Measurements from ENCODE around the gene CSRNP3. TPM values are rescaled to one million over a fixed set of nuclear protein-coding genes. Genes with fewer than 3 reads are reported as not detected.

CSRNP3 gene
- total and polyA plus RNA-seq, 4 donors: 0.20 to 5.4 (median 2.1) TPM

DNA sequence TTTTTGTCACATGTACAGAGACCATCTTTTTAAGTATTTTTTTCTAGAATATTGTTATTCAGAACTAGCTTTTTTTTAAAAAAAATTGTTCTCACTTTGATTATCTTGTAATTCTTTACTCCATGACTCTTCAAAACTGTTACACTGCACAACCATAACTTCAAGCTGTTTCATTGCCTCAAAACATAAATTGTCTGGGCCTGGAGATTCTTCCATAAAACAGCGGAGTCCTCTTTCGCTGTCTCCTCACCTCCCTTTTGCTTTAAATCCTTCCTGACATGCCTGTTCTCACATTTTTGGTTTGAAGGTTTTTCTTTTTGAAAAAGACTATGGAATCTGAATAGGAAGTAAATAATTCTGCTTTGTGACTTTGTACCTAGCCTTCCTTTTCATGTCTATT lies 197.9 kb downstream of the CSRNP3 start:
- ATAC-seq (ENCODE audit: low FRiP score): no peak
- no peaks in the 10 kb centered on the region for H3K27me3 ChIP-seq (ENCODE audit: control insufficient read depth in 1 of 2, insufficient read depth in 2 of 2, low read length in 1 of 2)
- no peak overlapping the region for H3K4me3 ChIP-seq (ENCODE audit: low read length in 2 of 2)
- H3K27ac ChIP-seq (ENCODE audit: low read depth in 1 of 2, low read length in 2 of 2): no peak overlapping the region
- intact Hi-C loops (cut with DNase I): no loop called here
- H3K4me1 ChIP-seq (ENCODE audit: control insufficient read depth in 1 of 2, insufficient read depth in 2 of 2, low read length in 2 of 2): no peaks in the 10 kb centered on the region
- no peaks in the 10 kb centered on the region for H3K36me3 ChIP-seq (ENCODE audit: control insufficient read depth in 1 of 2, insufficient read depth in 2 of 2, low read length in 1 of 2)
- no peaks in the 10 kb centered on the region for H3K9me3 ChIP-seq (ENCODE audit: control insufficient read depth, low read length)
- no peak for DNase-seq
- 49 to 50% methylated on average over 2 of the region's 2 CpGs for WGBS, 2 donors

DNA sequence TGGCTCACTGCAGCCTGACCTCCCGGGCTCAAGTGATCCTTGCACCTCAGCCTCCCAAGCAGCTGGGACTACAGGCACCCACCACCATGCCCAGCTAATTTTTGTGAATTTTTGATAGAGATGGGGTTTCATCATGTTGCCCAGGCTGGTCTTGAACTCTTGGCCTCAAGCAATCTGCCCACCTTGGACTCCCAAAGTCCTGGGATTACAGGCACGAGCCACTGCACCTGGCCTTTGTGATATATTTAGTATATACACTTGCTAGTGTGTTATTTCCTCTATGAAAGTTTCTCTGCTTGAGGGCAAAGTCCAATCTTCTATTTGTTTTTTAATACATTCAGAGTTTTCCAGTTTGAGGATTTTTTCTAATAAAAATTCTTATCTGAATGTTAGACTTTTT lies 205.3 kb downstream of the CSRNP3 start:
- H3K4me3 ChIP-seq (ENCODE audit: low read length in 2 of 2): no peak overlapping the region
- no peaks in the 10 kb centered on the region for H3K4me1 ChIP-seq (ENCODE audit: control insufficient read depth in 1 of 2, insufficient read depth in 2 of 2, low read length in 2 of 2)
- no peaks in the 10 kb centered on the region for H3K9me3 ChIP-seq (ENCODE audit: control insufficient read depth, low read length)
- intact Hi-C loops (cut with DNase I): no loop called here
- no peak overlapping the region for H3K27ac ChIP-seq (ENCODE audit: low read depth in 1 of 2, low read length in 2 of 2)
- 89 to 90% methylated on average over 2 of the region's 2 CpGs for WGBS, 2 donors
- no peaks in the 10 kb centered on the region for H3K27me3 ChIP-seq (ENCODE audit: control insufficient read depth in 1 of 2, insufficient read depth in 2 of 2, low read length in 1 of 2)
- H3K36me3 ChIP-seq (ENCODE audit: control insufficient read depth in 1 of 2, insufficient read depth in 2 of 2, low read length in 1 of 2): no peaks in the 10 kb centered on the region
- ATAC-seq (ENCODE audit: low FRiP score) (no peak), DNase-seq (no peak)

DNA sequence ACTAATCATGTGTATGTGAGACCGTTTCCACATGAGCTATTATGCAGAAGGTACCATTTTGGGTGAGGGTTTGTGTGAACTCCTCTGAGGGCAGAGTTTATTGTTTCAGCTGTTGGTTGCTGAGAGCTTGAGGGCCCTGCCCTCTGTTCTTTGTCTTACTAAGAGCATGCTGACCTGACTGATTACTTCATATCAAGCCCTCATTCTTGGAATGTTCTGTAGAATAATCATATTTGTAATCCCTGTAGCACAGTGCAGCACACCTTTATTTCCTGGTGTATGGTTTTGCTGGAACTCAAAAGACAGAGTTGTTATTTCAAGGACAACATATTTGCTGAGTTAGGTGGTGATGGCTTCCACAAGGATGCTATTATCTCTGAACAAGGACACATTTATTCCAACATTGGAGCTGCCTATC lies 206.1 kb downstream of the CSRNP3 start:
- no peaks in the 10 kb centered on the region for H3K9me3 ChIP-seq (ENCODE audit: control insufficient read depth, low read length)
- ATAC-seq (ENCODE audit: low FRiP score) (no peak), DNase-seq (no peak)
- no peaks in the 10 kb centered on the region for H3K4me1 ChIP-seq (ENCODE audit: control insufficient read depth in 1 of 2, insufficient read depth in 2 of 2, low read length in 2 of 2)
- H3K4me3 ChIP-seq (ENCODE audit: low read length in 2 of 2): no peak overlapping the region
- no peaks in the 10 kb centered on the region for H3K27me3 ChIP-seq (ENCODE audit: control insufficient read depth in 1 of 2, insufficient read depth in 2 of 2, low read length in 1 of 2)
- no peak overlapping the region for H3K27ac ChIP-seq (ENCODE audit: low read depth in 1 of 2, low read length in 2 of 2)
- H3K36me3 ChIP-seq (ENCODE audit: control insufficient read depth in 1 of 2, insufficient read depth in 2 of 2, low read length in 1 of 2): no peaks in the 10 kb centered on the region
- WGBS, 2 donors: 11 to 14% methylated on average over 1 of the region's 1 CpG
- intact Hi-C loops (cut with DNase I): no loop called here

DNA sequence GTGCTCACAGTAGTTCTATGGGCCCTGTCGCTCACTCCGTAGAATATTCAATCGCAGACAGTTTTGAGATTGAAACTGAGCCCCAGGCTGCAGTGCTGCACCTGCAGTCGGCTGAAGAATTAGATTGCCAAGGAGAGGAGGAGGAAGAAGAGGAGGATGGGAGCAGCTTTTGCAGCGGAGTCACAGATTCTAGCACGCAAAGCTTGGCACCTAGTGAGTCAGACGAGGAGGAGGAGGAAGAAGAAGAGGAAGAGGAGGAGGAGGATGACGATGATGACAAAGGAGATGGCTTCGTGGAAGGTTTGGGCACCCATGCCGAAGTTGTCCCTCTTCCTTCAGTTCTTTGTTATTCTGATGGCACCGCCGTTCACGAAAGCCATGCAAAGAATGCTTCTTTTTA lies 209.4 kb downstream of the CSRNP3 start:
- ATAC-seq (ENCODE audit: low FRiP score): no peak
- no peak for DNase-seq
- H3K4me3 ChIP-seq (ENCODE audit: low read length in 2 of 2): no peak overlapping the region
- no peaks in the 10 kb centered on the region for H3K9me3 ChIP-seq (ENCODE audit: control insufficient read depth, low read length)
- 85 to 86% methylated on average over 13 of the region's 13 CpGs for WGBS, 2 donors
- H3K36me3 ChIP-seq (ENCODE audit: control insufficient read depth in 1 of 2, insufficient read depth in 2 of 2, low read length in 1 of 2): no peaks in the 10 kb centered on the region
- H3K27ac ChIP-seq (ENCODE audit: low read depth in 1 of 2, low read length in 2 of 2): no peak overlapping the region
- no peaks in the 10 kb centered on the region for H3K27me3 ChIP-seq (ENCODE audit: control insufficient read depth in 1 of 2, insufficient read depth in 2 of 2, low read length in 1 of 2)
- intact Hi-C loops (cut with DNase I): no loop called here
- peaks cover 0 to 1% of the 10 kb centered on the region in 2 donors for H3K4me1 ChIP-seq (ENCODE audit: control insufficient read depth in 1 of 2, insufficient read depth in 2 of 2, low read length in 2 of 2)

DNA sequence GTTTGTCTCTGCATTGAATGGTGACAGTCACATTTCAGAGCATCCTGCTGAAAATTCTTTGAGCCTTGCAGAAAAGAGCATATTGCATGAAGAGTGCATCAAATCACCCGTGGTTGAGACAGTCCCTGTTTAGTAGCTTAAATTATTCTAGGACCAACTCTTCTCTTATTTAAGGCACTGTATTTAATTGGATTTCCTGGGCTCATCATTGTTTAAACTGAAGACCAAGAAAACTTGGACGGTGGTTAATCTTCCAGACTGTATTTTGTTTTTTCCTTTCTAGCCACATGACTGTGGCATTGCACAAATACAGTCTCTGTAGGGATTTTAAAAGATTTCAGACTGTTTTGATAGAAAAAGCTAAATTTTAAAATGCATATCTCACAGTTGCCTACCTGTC lies 210.1 kb downstream of the CSRNP3 start:
- no peak for ATAC-seq (ENCODE audit: low FRiP score)
- Histone ChIP-seq H3K27ac (ENCODE audit: low read depth in 1 of 2, low read length in 2 of 2) (no peak overlapping the region), H3K9me3 (ENCODE audit: control insufficient read depth, low read length) (no peaks in the 10 kb centered on the region), H3K36me3 (ENCODE audit: control insufficient read depth in 1 of 2, insufficient read depth in 2 of 2, low read length in 1 of 2) (no peaks in the 10 kb centered on the region), H3K4me3 (ENCODE audit: low read length in 2 of 2) (no peak overlapping the region), H3K27me3 (ENCODE audit: control insufficient read depth in 1 of 2, insufficient read depth in 2 of 2, low read length in 1 of 2) (no peaks in the 10 kb centered on the region), H3K4me1 (ENCODE audit: control insufficient read depth in 1 of 2, insufficient read depth in 2 of 2, low read length in 2 of 2) (peaks cover 1 to 4% of the 10 kb centered on the region in 2 donors)
- no peak for DNase-seq
- intact Hi-C loops (cut with DNase I): loop anchor here in 1 of 2 donors (5.0 kb wide), 1 partner anchor 97 kb away; no protein-coding TSS in a partner anchor
- WGBS, 2 donors: 45 to 48% methylated on average over 2 of the region's 2 CpGs

DNA sequence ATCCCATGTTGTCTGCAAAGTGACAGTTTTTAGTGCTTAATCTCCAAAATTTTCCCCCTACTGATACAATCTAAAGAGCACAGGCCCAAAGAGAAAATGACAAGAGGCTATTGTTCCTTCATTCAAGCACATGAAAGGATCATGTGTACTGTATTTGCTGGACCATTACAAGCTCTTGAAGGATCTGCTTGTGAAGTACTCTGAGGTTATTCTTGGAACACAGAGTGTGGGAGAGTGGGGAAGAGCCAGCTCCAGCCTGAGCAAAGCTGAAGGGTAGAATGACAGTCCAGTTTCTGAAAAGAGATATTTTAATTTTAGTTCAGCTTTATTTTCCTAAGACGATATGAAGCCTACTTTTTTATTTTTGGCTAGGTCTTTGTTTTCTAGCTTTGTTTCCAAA lies 212.3 kb downstream of the CSRNP3 start:
- H3K4me3 ChIP-seq (ENCODE audit: low read length in 2 of 2): no peak overlapping the region
- peak; percentile 86 for ATAC-seq (ENCODE audit: low FRiP score)
- intact Hi-C loops (cut with DNase I): loop anchor here in 1 of 2 donors (5.0 kb wide), 1 partner anchor 100 kb away; no protein-coding TSS in a partner anchor
- no peaks in the 10 kb centered on the region for H3K27me3 ChIP-seq (ENCODE audit: control insufficient read depth in 1 of 2, insufficient read depth in 2 of 2, low read length in 1 of 2)
- H3K9me3 ChIP-seq (ENCODE audit: control insufficient read depth, low read length): no peaks in the 10 kb centered on the region
- no peak for DNase-seq
- H3K36me3 ChIP-seq (ENCODE audit: control insufficient read depth in 1 of 2, insufficient read depth in 2 of 2, low read length in 1 of 2): no peaks in the 10 kb centered on the region
- H3K27ac ChIP-seq (ENCODE audit: low read depth in 1 of 2, low read length in 2 of 2): peak overlapping the region in 1 of 2 donors; percentile 82
- 0 to 7% methylated on average over 1 of the region's 1 CpG for WGBS, 2 donors
- peaks cover 4% of the 10 kb centered on the region in 2 donors for H3K4me1 ChIP-seq (ENCODE audit: control insufficient read depth in 1 of 2, insufficient read depth in 2 of 2, low read length in 2 of 2)

DNA sequence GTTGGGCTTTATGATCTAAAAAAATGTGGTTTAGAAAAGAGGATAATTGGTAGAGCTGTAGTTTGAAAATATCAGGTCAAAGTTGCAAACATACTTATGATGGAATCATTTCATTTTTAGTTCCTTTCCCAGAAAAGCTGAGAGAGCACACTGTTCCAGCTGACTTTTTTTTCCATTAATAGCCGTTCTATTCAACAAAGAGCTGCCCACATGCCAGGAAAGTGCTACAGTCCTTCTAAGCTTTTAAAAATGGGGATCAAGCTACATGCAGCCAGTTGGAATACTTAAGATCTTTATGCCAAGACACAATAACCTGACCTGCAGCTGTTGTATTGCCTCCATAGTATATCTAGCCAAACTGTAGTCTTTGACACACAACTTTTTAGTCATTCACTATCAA lies 213.0 kb downstream of the CSRNP3 start:
- Histone ChIP-seq H3K36me3 (ENCODE audit: control insufficient read depth in 1 of 2, insufficient read depth in 2 of 2, low read length in 1 of 2) (no peaks in the 10 kb centered on the region), H3K27ac (ENCODE audit: low read depth in 1 of 2, low read length in 2 of 2) (peak overlapping the region in 1 of 2 donors; percentile 82), H3K4me3 (ENCODE audit: low read length in 2 of 2) (no peak overlapping the region), H3K9me3 (ENCODE audit: control insufficient read depth, low read length) (no peaks in the 10 kb centered on the region), H3K4me1 (ENCODE audit: control insufficient read depth in 1 of 2, insufficient read depth in 2 of 2, low read length in 2 of 2) (peaks cover 4% of the 10 kb centered on the region in 2 donors), H3K27me3 (ENCODE audit: control insufficient read depth in 1 of 2, insufficient read depth in 2 of 2, low read length in 1 of 2) (no peaks in the 10 kb centered on the region)
- ATAC-seq (ENCODE audit: low FRiP score) (peak; percentile 86), DNase-seq (no peak)
- intact Hi-C loops (cut with DNase I): loop anchor here in 1 of 2 donors (5.0 kb wide), 1 partner anchor 100 kb away; no protein-coding TSS in a partner anchor
- WGBS, 2 donors: 0 to 7% methylated on average over 1 of the region's 1 CpG

DNA sequence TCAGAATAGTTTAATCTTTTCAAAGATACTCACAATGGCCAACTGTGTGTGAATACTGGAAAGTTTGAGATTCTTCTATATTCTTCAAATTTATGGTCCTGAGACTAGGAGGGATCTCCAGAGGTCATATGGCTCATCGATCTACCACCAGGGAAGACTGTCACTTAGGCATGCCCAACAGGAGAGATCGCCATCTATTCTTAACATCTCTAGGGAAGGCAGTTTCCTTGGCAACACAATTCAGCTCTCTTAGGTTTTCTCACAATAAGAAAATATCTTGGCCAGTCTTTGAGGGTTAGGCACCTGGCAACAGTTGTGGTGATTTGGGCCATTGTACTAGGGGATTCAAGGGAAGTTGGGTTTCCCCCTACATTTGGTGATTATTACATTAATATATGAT lies 217.3 kb downstream of the CSRNP3 start:
- intact Hi-C loops (cut with DNase I): no loop called here
- 50 to 64% methylated on average over 2 of the region's 2 CpGs for WGBS, 2 donors
- H3K4me1 ChIP-seq (ENCODE audit: control insufficient read depth in 1 of 2, insufficient read depth in 2 of 2, low read length in 2 of 2): peaks cover 4% of the 10 kb centered on the region in 2 donors

DNA sequence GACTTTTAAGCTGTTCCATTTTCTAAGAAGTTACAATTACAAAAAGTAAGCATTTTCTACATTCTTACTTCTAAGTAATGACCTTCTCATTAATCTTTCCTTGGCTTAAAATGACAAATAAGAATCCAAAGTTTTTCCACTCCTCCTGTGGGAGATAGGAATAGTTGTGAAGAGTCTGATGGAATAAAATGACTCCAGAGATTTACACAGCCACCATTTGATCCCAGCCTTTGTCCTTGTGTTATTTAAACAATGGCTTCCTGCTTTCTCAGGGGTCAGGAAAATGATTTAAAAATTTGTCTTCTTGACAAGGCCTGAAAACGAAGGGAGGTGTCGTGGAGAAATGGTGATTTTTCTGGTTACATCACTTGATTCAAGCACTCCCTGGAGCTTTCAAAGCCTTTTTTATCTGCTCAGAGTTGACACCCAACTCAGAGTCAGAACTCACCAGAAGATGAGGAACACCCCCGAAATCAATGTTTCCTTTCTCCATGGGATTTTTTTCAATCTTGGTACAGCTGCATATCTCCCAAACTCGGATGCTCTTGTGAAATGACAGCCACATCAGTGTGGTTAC lies 218.0 kb downstream of the CSRNP3 start:
- DNase-seq: no peak
- Histone ChIP-seq H3K36me3 (ENCODE audit: control insufficient read depth in 1 of 2, insufficient read depth in 2 of 2, low read length in 1 of 2) (no peaks in the 10 kb centered on the region), H3K9me3 (ENCODE audit: control insufficient read depth, low read length) (no peaks in the 10 kb centered on the region), H3K27me3 (ENCODE audit: control insufficient read depth in 1 of 2, insufficient read depth in 2 of 2, low read length in 1 of 2) (no peaks in the 10 kb centered on the region), H3K27ac (ENCODE audit: low read depth in 1 of 2, low read length in 2 of 2) (no peak overlapping the region), H3K4me1 (ENCODE audit: control insufficient read depth in 1 of 2, insufficient read depth in 2 of 2, low read length in 2 of 2) (peaks cover 4% of the 10 kb centered on the region in 2 donors), H3K4me3 (ENCODE audit: low read length in 2 of 2) (no peak overlapping the region)
- ATAC-seq (ENCODE audit: low FRiP score): no peak
- intact Hi-C loops (cut with DNase I): no loop called here
- 70 to 71% methylated on average over 4 of the region's 4 CpGs for WGBS, 2 donors

More for the DNA sequence above, 217.3 kb downstream of the CSRNP3 start:
- DNase-seq: no peak
- ATAC-seq (ENCODE audit: low FRiP score): no peak
- Histone ChIP-seq H3K9me3 (ENCODE audit: control insufficient read depth, low read length) (no peaks in the 10 kb centered on the region), H3K36me3 (ENCODE audit: control insufficient read depth in 1 of 2, insufficient read depth in 2 of 2, low read length in 1 of 2) (no peaks in the 10 kb centered on the region), H3K27ac (ENCODE audit: low read depth in 1 of 2, low read length in 2 of 2) (no peak overlapping the region), H3K4me3 (ENCODE audit: low read length in 2 of 2) (no peak overlapping the region), H3K27me3 (ENCODE audit: control insufficient read depth in 1 of 2, insufficient read depth in 2 of 2, low read length in 1 of 2) (no peaks in the 10 kb centered on the region)
